SK-N-DZ (cell line): Measurements from ENCODE around the gene SIAE. TPM values are rescaled to one million over a fixed set of nuclear protein-coding genes. Genes with fewer than 3 reads are reported as not detected.

Experiments
- DNase-seq: peaks from one replicate; pipeline ENCODE4 v3.0.0-alpha.2; 2015; ENCODE audit warnings: low spot score
- polyA plus RNA-seq, 2 experiments: library from polyadenylated mRNA; depleted of rRNA; stranded (reverse); fragments of >200 nt; gene quantifications; 2 replicates each; pipeline ENCODE4 v1.2.3, GENCODE V29; 2014

Gene SIAE
- 0.52 and 2.0 TPM in 2 replicates for polyA plus RNA-seq (2014; cell fraction: cytosol; rRNA removed)
- 0.82 and 1.5 TPM in 2 replicates for polyA plus RNA-seq (2014; cell fraction: nucleus; rRNA removed)

GRCh38 chr11:124673333-124674167 lies at the start of gene SIAE, which contains the start of gene SPA17:
Gene SIAE, minus strand, starts transcription at chr11:124673739. Its CDS starts 31 bp downstream, at chr11:124673708.
Gene SPA17, plus strand, starts transcription at chr11:124673904. Its CDS starts 1,361 bp downstream, at chr11:124675265.
- peak; percentile 86 for DNase-seq

DNA sequence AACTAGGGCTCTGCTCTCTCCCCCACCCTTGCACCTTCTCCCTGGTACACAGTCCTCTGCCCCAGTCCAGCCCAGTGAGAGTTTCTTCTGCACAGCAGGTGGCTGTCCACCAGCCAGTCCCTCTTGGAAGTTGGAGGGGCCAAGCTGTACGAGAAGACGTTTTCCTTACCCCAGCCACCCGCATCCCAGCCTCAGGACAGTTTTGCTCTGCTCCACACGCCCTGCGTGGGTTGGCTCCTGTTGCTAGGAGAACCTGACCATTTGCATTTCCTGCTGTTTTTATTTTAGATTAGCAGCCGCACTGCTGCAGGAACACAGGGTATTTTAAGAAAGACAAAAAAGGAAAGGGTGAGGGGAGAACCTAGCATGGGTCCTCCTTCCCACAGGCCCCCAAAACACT lies 48.6 kb upstream of the SIAE start:
- no peak for DNase-seq

GRCh38 chr11:124719534-124719933 lies 46.0 kb upstream of the SIAE start:
- no peak for DNase-seq

GRCh38 chr11:124718801-124719200 lies 45.3 kb upstream of the SIAE start:
- no peak for DNase-seq

DNA sequence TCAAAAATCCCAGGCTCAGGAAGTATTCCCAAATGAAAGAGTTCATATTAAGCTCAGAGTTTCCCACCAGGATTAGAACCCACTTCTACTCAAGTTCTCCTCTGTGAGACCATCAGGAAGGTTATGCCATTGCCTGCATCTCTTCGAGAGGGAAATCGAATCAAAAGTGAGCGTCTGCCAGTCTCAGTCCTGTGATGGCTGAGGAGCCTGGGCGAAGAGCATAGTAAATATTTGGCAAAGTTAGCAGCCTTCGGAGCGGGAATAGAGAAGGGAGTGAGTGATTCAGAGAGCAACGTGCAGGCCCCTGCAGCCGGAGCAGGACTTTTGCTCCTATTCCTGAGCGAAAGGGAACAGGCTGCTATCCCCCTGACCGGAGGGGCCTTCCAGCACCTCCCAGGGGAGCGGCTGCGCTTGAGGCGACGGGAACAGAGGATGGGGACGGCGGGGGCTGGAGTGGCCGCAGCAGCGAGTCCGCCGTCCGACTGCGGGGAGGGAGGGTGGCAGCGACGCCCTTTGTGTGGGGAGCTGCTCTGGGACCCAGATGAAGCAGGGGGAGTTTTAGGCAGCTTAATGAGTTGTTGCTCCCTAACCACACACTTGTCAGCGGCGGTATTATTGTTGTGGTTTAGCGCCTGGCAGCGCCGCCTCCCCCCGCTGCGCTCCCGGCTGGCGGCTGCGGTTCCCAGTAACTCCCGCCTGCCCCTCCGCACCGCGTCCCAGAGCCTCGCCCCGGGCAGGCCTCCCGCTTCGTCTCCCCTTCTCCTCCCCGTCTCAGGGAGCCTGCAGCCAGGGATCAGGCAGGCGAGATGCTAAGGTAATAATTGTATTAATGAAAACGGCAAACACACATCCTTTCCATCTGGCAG lies 44.5 kb upstream of the SIAE start:
- no peak for DNase-seq

DNA sequence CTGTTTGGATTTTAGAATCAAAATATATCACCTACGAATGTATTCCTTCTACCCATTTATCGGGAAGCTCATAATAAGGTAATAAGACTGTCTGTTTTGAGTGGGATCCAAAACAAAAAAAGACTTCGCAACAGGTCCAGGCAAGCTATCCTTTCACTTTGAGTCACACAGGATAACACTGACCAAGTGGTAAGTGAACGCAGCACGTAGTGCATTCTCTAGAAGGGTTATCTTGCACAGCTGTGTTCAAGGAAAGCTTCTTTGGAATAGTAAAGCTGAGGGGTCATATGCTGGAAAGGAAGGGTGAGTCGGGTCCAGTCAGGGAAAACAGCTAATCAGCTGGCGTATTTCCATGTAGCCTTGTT lies 43.9 kb upstream of the SIAE start:
- DNase-seq: no peak

- DNase-seq: no peak
Measured at GRCh38 chr11:124716591-124716990, 43.1 kb upstream of the SIAE start.

DNA sequence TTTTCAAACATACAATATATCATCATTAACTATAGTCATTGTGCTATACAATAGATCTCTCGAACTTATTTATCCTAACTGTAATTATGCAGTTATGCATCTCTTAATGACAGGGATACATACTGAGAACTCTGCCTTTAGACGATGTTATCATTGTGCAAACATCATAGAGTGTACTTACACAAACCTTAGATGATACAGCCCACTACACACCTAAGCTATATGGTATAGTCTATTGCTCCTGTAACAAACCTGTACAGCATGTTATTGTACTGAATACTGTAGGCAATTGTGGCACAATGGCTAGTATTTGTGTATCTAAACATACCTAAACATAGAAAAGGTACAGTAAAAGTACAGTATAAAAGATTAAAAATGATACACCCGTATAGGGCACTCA lies 38.9 kb upstream of the SIAE start:
- DNase-seq: no peak

- no peak for DNase-seq
Measured at GRCh38 chr11:124707829-124708228, 34.3 kb upstream of the SIAE start.

GRCh38 chr11:124700028-124700427 lies 26.5 kb upstream of the SIAE start:
- DNase-seq: no peak

DNA sequence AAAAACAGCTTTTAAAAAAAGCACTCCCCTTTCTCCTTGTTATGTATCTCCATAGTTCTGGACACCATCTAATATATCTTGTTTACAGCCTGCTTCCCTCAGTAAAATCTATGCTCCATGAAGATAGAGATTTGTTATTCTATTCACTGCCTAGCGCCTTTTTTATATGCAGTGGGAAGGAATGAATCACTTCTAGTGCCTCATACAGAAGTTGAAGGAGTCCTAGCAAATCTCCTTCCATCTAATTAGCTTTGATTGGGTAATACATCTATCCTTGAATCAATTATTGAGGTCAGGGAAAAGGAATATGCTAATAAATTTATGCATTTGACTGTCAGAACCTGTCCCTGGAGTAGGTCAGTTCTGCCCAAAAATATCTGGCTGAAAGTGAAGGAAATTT lies 26.0 kb upstream of the SIAE start:
- DNase-seq: no peak

- no peak for DNase-seq
Measured at GRCh38 chr11:124693142-124693541, 19.6 kb upstream of the SIAE start.

DNA sequence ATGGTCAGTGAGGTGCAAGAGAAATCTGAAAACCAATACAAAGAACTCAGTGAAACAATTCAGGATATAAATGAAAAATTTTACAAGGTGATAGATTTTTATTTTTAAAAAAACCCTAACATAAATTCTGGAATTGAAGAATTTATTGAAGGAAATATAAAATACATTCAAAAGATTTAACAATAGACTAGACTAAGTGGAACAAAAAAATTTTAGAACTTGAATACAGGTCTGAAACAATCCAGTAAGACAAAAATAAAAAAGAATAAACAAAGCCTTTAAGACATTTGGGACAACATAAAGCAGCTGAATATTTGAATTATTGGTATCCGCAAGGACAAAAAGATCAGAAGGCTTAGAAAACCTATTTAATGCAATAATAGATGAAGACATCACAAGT lies 8.9 kb upstream of the SIAE start:
- DNase-seq: no peak

DNA sequence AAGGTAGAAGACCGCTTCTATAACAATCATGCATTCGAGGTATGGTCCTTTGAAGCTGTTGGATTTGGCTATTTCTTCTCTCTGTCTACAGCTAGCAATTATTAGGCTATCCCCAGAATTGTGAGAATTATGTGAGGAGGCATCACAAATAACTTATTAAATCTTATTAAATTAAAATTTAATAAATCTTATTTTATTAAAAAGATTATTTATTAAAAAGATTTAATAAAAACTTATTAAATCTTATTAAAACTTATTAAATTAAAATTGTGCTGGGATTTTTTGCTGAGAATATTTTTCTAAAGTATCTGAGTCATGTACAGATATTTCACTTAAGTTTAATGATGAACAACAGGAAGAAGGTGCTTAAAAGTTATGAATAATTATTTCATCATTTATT lies 7.9 kb upstream of the SIAE start:
- no peak for DNase-seq

- no peak for DNase-seq
Measured at GRCh38 chr11:124678416-124678815, 4.9 kb upstream of the SIAE start.

- DNase-seq: no peak
Measured at GRCh38 chr11:124676386-124676785, 2.8 kb upstream of the SIAE start.

DNA sequence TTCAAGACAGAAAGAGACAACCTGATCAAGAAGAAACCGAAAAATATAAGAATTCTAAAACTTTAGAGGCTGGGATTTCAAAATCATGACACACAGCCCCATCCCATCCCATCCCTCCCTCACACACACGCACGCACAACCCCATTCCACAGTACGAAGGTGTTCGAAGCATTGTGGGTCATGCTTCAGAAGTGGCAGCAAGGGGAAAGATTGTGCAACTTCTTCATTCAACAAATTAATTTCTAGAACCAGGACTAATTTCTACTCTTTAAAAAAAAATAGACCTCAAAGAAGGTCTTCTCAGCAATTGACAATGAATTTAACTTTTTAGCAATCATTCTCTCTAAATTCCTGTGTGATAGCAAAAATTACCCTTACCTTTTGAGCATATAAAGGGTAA lies 1.0 kb upstream of the SIAE start:
- no peak for DNase-seq

DNA sequence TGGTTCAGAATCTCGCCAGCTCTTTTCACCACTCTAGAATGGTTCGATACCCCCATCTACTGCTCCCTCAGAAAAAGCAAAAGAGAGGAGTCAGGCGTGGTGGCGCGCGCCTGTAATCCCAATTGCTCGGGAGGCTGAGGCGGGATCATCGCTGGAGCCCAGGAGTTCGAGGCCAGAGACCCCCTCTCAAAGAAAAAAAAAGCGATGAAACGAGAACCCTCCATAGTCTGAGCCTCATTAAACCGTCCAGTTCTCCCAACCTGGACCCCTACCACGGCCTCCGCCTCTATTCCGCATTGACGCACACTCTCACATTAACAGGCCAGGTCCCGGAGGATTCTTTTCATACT lies 604 bp upstream of the SIAE start:
- no peak for DNase-seq

DNA sequence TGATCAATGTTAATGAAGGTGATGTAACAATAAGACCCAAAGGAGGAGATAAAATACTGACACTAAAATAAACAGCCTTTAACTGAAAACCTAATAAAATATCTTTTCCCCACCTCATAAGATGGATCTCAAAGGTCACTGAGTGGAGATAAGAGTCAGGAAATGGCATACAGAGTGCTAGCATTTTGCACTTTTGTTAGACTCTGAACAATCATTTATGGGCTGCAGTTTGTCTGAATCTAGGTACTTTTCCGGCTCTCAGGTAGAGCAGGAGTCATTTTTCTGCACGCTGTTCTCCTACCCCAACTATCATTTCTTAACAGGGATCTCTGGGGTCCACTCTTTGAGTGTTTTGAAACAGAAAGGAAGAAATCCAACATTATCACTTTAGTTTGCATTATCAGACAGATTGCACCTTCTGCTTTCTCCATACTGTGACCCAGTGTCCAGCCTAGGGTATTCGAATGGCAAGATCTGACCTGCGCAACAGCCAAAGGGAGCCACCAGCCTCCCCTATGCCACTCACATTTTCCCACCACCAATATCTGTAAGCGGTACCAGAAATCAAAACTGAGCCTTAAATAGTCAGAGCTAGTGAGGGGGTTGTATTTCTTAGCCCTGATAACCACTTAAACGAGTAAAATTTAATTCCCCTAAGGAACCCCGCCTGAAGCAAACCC lies 863 bp downstream of the SIAE start:
- no peak for DNase-seq

DNA sequence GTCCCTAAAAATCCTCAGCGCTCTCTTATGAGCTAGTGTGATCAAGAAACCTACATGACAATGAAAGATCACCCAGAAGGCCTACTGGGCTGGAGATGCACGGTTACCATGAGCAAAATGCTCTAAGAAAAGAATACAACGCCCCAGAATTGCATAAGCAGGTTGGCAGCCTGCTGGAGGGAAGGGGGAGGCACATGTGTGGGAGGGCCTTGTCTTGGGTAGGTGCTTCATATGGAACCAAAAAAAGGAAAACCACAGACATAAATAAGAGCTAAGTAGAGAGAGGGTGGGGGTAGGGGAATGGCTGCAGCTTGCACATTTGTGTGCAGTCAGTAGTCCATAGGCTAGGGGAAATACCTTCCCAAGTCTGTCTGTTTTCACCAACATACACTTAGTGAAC lies 2.8 kb downstream of the SIAE start:
- no peak for DNase-seq

DNA sequence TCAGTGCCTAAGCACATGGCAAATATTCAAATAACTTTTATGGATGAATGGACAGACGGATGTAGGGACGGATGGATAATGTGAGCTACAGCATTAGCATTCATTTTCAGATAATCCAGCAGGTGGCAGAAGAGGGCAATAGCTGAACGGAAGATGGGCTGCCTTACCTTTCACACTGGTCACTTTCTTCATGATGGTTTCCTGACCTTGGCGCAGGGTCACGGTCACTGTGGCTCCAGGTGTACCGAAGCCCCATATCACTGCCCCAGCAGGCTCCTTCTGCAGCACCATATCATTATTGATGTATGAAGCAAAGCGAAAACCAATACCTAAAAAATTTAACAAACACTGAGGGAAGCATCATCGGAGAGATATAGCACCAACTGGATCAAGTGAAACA lies 4.3 kb downstream of the SIAE start:
- DNase-seq: peak; percentile 15

DNA sequence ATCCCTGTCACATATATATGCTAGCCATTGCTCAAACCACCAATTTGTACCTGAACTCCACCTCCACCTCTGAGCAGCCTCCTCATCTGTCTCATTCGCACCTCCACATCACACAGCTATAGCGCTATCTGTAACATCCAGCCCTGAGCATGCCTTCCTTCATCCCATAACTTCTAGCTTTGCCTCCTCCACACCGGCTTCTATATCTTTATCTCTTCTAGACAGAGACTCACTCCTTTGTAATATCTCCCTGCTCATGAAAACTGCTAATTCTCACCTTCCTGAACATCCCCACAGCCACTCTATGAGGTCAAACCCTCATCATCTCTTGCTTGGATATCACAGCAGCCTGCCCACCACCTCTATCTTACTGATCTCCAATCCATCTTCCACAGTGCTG lies 5.9 kb downstream of the SIAE start:
- no peak for DNase-seq
